GM18511 (cell line): ENCODE data around the gene LYRM1.
"Not testable (repeated sequence)": the region's sequence is repeated elsewhere in the genome, so short reads cannot be mapped to it uniquely, and the experiment has no call there.

Experiments used
- ATAC-seq: cut with Tn5 transposase; IDR thresholded peaks from one replicate; pipeline ENCODE4 v1.9.1; 2021; ENCODE audit warnings: mild to moderate bottlenecking, moderate library complexity; ENCODE audit not compliant: unreplicated experiment

LYRM1 gene

GRCh38 chr16:20901436-20902112 is 1.0 kb downstream of the LYRM1 start:
- ATAC-seq, result peak; percentile 21

GRCh38 chr16:20902426-20902825 is 1.9 kb downstream of the LYRM1 start:
- ATAC-seq, result no peak

GRCh38 chr16:20903116-20903898 is 2.7 kb downstream of the LYRM1 start:
- ATAC-seq, result no peak

GRCh38 chr16:20903899-20904506 is 3.4 kb downstream of the LYRM1 start:
- ATAC-seq, result no peak

GRCh38 chr16:20904507-20905081 is 4.0 kb downstream of the LYRM1 start:
- no peak for ATAC-seq

- no peak for ATAC-seq
These were observed 5.0 kb downstream of the LYRM1 start for GRCh38 chr16:20905576-20905975.

- ATAC-seq, result no peak
These were observed 6.0 kb downstream of the LYRM1 start for GRCh38 chr16:20906341-20907255.

GRCh38 chr16:20910781-20911321 is 10.3 kb downstream of the LYRM1 start:
- ATAC-seq, result no peak

- no peak for ATAC-seq
These were observed 10.8 kb downstream of the LYRM1 start for GRCh38 chr16:20911361-20911760.

GRCh38 chr16:20916289-20916688 is 15.7 kb downstream of the LYRM1 start:
- no peak for ATAC-seq

GRCh38 chr16:20916942-20917341 is 16.4 kb downstream of the LYRM1 start:
- no peak for ATAC-seq

- ATAC-seq, result no peak
These were observed 18.1 kb downstream of the LYRM1 start for GRCh38 chr16:20918486-20919239.

GRCh38 chr16:20920091-20920490 is 19.5 kb downstream of the LYRM1 start:
- no peak for ATAC-seq

- ATAC-seq, result no peak
These were observed 20.2 kb downstream of the LYRM1 start for GRCh38 chr16:20920799-20921198.

- ATAC-seq, result no peak
These were observed 23.3 kb downstream of the LYRM1 start for GRCh38 chr16:20923876-20924275.

- no peak for ATAC-seq
These were observed 25.2 kb downstream of the LYRM1 start for GRCh38 chr16:20925751-20926150.

- ATAC-seq, result no peak
These were observed 28.3 kb downstream of the LYRM1 start for GRCh38 chr16:20928774-20929411.

GRCh38 chr16:20929676-20930364 is 29.2 kb downstream of the LYRM1 start:
- ATAC-seq, result not testable (repeated sequence)

- no peak for ATAC-seq
These were observed 29.8 kb downstream of the LYRM1 start for GRCh38 chr16:20930365-20930690.
